HepG2 (cell line): ENCODE measurements around the gene CHCHD1. TPM values are rescaled to one million over a fixed set of nuclear protein-coding genes. Genes with fewer than 3 reads are reported as not detected.

Experiments used
- BCL3 ChIP-seq: sonication (generic); formaldehyde crosslinking; IDR thresholded peaks from 2 replicates; pipeline ENCODE4 v1.5.1; 2020; ENCODE audit warnings: mild to moderate bottlenecking, missing genetic modification reagents, moderate library complexity
- FUBP1 ChIP-seq: sonication (generic); formaldehyde crosslinking; IDR thresholded peaks from 2 replicates; pipeline ENCODE4 v1.5.1; 2020; ENCODE audit warnings: missing genetic modification reagents, mild to moderate bottlenecking, borderline replicate concordance
- HNRNPH1 ChIP-seq: fragments of 200-400 bp; formaldehyde crosslinking; optimal IDR thresholded peaks from 2 replicates; pipeline ENCODE3; 2017; ENCODE audit warnings: mild to moderate bottlenecking, low read depth, low read length
- KDM1A ChIP-seq: IDR thresholded peaks from 2 replicates; pipeline ENCODE4 v1.6.1; 2016; ENCODE audit warnings: missing compliant biosample characterization
- KDM2A ChIP-seq: sonication (generic); formaldehyde crosslinking; IDR thresholded peaks from 2 replicates; pipeline ENCODE4 v1.4.0; 2020; ENCODE audit warnings: low read depth, missing genetic modification reagents, borderline replicate concordance
- MTF2 ChIP-seq: sonication (generic); formaldehyde crosslinking; IDR thresholded peaks from 2 replicates; pipeline ENCODE4 v1.5.0; 2020; ENCODE audit warnings: missing genetic modification reagents, borderline replicate concordance
- MXD3 ChIP-seq: IDR thresholded peaks from 2 replicates; pipeline ENCODE4 v1.6.1; 2016; ENCODE audit warnings: mild to moderate bottlenecking, missing biosample characterization, missing genetic modification reagents
- NFKBIZ ChIP-seq: IDR thresholded peaks from 2 replicates; pipeline ENCODE4 v1.6.1; 2018; ENCODE audit warnings: missing genetic modification reagents, missing compliant biosample characterization
- PREB ChIP-seq: sonication (generic); formaldehyde crosslinking; IDR thresholded peaks from 2 replicates; pipeline ENCODE4 v1.4.0; 2020; ENCODE audit warnings: missing genetic modification reagents
- RFXANK ChIP-seq: IDR thresholded peaks from 2 replicates; pipeline ENCODE4 v1.6.1; 2016
- SPEN ChIP-seq: sonication (generic); formaldehyde crosslinking; IDR thresholded peaks from 2 replicates; pipeline ENCODE4 v1.5.1; 2020; ENCODE audit warnings: low read depth, mild to moderate bottlenecking, missing genetic modification reagents
- TFDP1 ChIP-seq: IDR thresholded peaks from 2 replicates; pipeline ENCODE4 v1.6.1; 2016; ENCODE audit warnings: missing compliant biosample characterization, missing genetic modification reagents, borderline replicate concordance
- ZBTB2 ChIP-seq: sonication (generic); formaldehyde crosslinking; IDR thresholded peaks from 2 replicates; pipeline ENCODE4 v1.8.0; 2022; ENCODE audit warnings: low read depth, missing genetic modification reagents
- ZBTB25 ChIP-seq: IDR thresholded peaks from 2 replicates; pipeline ENCODE4 v1.6.1; 2018; ENCODE audit warnings: missing genetic modification reagents
- ZBTB8A ChIP-seq: sonication (generic); formaldehyde crosslinking; IDR thresholded peaks from 2 replicates; pipeline ENCODE4 v1.4.0; 2020; ENCODE audit warnings: mild to moderate bottlenecking, low read depth, missing genetic modification reagents, borderline replicate concordance
- ZFP37 ChIP-seq: sonication (generic); formaldehyde crosslinking; IDR thresholded peaks from 2 replicates; pipeline ENCODE4 v1.4.0; 2020; ENCODE audit warnings: missing genetic modification reagents, borderline replicate concordance
- ZSCAN25 ChIP-seq: sonication (generic); formaldehyde crosslinking; IDR thresholded peaks from 2 replicates; pipeline ENCODE4 v1.8.0; 2022; ENCODE audit warnings: mild to moderate bottlenecking, missing genetic modification reagents
- polyA plus RNA-seq, 8 experiments: library from polyadenylated mRNA; depleted of rRNA in 3 of 8; stranded (reverse) in 7 of 8; unstranded in 1 of 8; fragments of >200 nt; fragmentation: Illumina TruSeq in 4 of 8; extraction: Trizol in 4 of 8; gene quantifications; 2 replicates each; pipeline versions ENCODE4 v1.2.1 to v1.2.3, GENCODE V29; 2011 to 2016; ENCODE audit warnings: low read depth in 4 of 8, missing spikeins in 1 of 8, mixed read lengths in 1 of 8; ENCODE audit not compliant: insufficient read depth in 1 of 8
- total RNA-seq, 5 experiments: library from RNA; depleted of rRNA; stranded (reverse); fragments of >200 nt; fragmentation: Illumina TruSeq; extraction: Trizol; gene quantifications; 2 replicates each; pipeline ENCODE4 v1.2.3, GENCODE V29; 2016; ENCODE audit warnings: low read depth in 1 of 5

The CHCHD1 gene
- total and polyA plus RNA-seq, 2 of the 13 experiments (the other 11 are each of a cell fraction or from before 2014, with no cell fraction given) = 36.9 to 71.2 TPM

- no peak for TF ChIP-seq MXD3 (CRISPR knock-in tag)
- TF ChIP-seq FUBP1 (CRISPR knock-in tag) = no peak
- no peak for TF ChIP-seq ZFP37 (CRISPR knock-in tag)
- no peak for TF ChIP-seq HNRNPH1
- peak; percentile 11; the same call in 1 of the 2 replicates for TF ChIP-seq TFDP1
- TF ChIP-seq ZBTB2 (CRISPR knock-in tag) = no peak
- TF ChIP-seq RFXANK (CRISPR knock-in tag) = 0 out of 2 replicates have a peak, but pooled peaks have one; percentile 46
- TF ChIP-seq PREB = no peak
- TF ChIP-seq KDM2A (CRISPR knock-in tag) = peak; percentile 99
- TF ChIP-seq KDM1A (CRISPR knock-in tag) = no peak
- TF ChIP-seq ZBTB8A (CRISPR knock-in tag) = no peak
- TF ChIP-seq NFKBIZ (CRISPR knock-in tag) = no peak; the same call in 1 of the 2 replicates
- TF ChIP-seq ZSCAN25 = no peak; the same call in 1 of the 2 replicates
- peak; percentile 98 for TF ChIP-seq SPEN (CRISPR knock-in tag)
- no peak for TF ChIP-seq BCL3
- no peak for TF ChIP-seq MTF2 (CRISPR knock-in tag)
- peak; percentile 78 for TF ChIP-seq ZBTB25 (CRISPR knock-in tag)
Measured at GRCh38 chr10:73743905-73744663, 37.8 kb upstream of the CHCHD1 start, which contains the start of gene SEC24C (continued).
